ENCODE results near the gene FBXO42. TPM values are rescaled to one million over a fixed set of nuclear protein-coding genes. Genes with fewer than 3 reads are reported as not detected.

The FBXO42 gene
- total RNA-seq, 1 donor: 16.3 TPM

DNA sequence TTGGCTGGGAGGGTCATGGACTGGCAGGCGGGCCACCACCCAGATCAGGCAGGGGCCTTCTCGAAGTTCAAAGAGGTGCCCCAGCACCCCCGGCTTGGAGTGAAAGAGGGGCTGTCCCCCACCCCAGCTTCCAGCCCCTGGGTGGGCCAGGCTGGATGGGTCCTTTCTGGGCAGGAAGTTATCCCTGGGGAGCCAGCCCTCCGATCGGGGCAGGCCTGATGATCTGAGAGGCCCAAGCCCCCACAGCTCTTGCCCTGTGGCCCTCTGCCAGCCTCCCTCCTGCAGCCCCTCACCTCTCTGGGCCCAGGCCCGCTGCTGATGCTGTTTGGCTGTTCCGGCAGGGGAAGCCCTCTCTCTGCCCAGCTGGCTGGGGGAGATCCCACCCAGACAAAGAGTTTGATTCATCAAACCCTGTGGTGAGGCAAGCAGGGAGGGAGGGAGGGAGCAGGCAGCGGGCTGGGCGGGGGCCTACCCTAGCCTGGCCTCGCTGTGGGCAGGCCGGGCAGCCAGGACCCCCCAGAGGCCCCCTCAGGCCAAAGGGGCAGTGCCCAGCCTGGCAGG, 142.4 kb downstream of the FBXO42 start:
- Histone ChIP-seq H3K4me1 (ENCODE audit: insufficient read depth, low read length) (peaks cover 8% of the 10 kb centered on the region), H3K79me2 (ENCODE audit: insufficient read depth, low read length) (no peaks in the 10 kb centered on the region), H3K27me3 (ENCODE audit: insufficient read depth, low read length) (no peaks in the 10 kb centered on the region), H3K36me3 (ENCODE audit: insufficient read depth, low read length) (no peaks in the 10 kb centered on the region), H3K4me3 (ENCODE audit: insufficient read depth, low read length) (no peak overlapping the region), H3K9me3 (ENCODE audit: low read depth, low read length) (no peaks in the 10 kb centered on the region), H3K4me2 (ENCODE audit: insufficient read depth, low read length) (no peak overlapping the region), H3K27ac (ENCODE audit: low read depth, low read length) (no peak overlapping the region), H4K20me1 (ENCODE audit: insufficient read depth, low read length) (no peaks in the 10 kb centered on the region), H2AFZ (ENCODE audit: low read length) (no peak overlapping the region)
- TF ChIP-seq, protein P1, sequence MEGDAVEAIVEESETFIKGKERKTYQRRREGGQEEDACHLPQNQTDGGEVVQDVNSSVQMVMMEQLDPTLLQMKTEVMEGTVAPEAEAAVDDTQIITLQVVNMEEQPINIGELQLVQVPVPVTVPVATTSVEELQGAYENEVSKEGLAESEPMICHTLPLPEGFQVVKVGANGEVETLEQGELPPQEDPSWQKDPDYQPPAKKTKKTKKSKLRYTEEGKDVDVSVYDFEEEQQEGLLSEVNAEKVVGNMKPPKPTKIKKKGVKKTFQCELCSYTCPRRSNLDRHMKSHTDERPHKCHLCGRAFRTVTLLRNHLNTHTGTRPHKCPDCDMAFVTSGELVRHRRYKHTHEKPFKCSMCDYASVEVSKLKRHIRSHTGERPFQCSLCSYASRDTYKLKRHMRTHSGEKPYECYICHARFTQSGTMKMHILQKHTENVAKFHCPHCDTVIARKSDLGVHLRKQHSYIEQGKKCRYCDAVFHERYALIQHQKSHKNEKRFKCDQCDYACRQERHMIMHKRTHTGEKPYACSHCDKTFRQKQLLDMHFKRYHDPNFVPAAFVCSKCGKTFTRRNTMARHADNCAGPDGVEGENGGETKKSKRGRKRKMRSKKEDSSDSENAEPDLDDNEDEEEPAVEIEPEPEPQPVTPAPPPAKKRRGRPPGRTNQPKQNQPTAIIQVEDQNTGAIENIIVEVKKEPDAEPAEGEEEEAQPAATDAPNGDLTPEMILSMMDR (IDR thresholded peaks at IDR 0.05; ENCODE audit: extremely low read depth, low read depth, low read length): no peak
- peak; percentile 39 for DNase-seq (ENCODE audit: insufficient read length, low spot score, missing footprints)

DNA sequence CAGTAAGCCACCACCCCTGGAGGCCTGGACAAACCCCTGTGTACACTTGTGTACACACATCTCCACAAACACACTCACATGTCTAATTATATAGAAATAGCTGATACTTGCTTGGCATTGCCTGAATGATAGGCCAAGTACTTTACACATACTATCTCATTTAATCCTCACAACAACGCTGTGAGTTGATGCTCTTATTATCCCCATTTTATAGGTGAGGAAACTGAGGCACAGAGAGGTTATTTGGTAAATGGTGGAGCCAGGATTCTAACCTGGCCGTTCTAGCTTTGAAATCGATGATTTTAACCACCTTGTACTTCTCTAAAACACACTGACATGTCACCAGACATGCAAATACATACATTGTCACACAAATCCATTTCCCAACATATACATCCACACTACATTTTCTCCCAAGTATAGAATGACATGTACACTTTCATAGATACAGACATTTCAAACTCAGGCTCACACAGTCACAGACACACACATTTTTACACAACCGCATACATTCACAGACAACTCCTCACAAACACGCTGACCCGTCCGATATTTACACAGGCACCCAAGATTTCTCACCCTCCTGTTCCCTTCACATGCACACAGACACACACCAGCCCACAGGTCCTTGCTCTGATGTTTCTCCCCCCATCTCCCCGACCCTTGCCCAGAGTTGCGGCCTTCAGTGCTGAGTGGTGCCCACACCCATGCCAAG, 143.0 kb downstream of the FBXO42 start:
- Histone ChIP-seq H3K4me1 (ENCODE audit: insufficient read depth, low read length) (peaks cover 8% of the 10 kb centered on the region), H3K27ac (ENCODE audit: low read depth, low read length) (no peak overlapping the region), H3K27me3 (ENCODE audit: insufficient read depth, low read length) (no peaks in the 10 kb centered on the region), H2AFZ (ENCODE audit: low read length) (no peak overlapping the region), H3K4me3 (ENCODE audit: insufficient read depth, low read length) (no peak overlapping the region), H3K36me3 (ENCODE audit: insufficient read depth, low read length) (no peaks in the 10 kb centered on the region), H3K4me2 (ENCODE audit: insufficient read depth, low read length) (no peak overlapping the region), H3K9me3 (ENCODE audit: low read depth, low read length) (no peaks in the 10 kb centered on the region), H4K20me1 (ENCODE audit: insufficient read depth, low read length) (no peaks in the 10 kb centered on the region), H3K79me2 (ENCODE audit: insufficient read depth, low read length) (no peaks in the 10 kb centered on the region)
- no peak for DNase-seq (ENCODE audit: insufficient read length, low spot score, missing footprints)
- TF ChIP-seq, protein P1 (IDR thresholded peaks at IDR 0.05; ENCODE audit: extremely low read depth, low read depth, low read length): no peak

DNA sequence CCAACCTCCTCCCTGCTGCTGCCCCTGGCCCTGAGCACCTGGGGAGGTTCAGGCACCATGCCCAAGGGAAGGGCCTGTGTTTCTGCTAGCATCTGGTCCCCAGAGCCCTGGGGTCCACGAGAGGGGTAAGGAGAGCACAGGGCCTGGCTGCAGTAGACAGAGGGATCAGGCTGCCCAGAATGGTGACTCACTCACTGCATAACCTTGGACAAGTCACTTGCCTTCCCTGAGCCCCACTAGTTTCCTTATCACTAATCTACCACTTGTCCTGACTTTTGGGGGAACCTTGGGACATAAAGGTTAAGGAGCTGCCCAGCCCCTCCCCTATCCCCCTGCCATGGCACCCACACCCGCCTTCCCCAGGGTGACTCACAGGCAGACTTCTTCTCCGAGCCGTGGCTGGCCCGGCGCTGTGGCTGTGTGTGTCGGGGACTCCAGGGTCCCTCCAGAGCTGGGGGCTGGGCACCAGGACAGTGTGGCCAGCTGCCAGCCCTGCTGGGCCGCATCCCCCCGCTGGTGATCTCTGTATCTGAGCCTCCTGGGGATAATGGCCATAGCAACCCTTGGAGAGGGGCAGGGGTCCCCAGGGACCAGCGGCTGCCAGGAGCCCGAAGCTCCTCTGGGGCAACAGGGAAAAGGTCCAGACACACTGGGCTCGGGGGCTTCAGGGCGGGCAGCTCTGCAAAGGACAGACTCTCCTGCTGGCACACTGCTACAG, 143.9 kb downstream of the FBXO42 start:
- H3K79me2 ChIP-seq (ENCODE audit: insufficient read depth, low read length): no peaks in the 10 kb centered on the region
- no peaks in the 10 kb centered on the region for H3K9me3 ChIP-seq (ENCODE audit: low read depth, low read length)
- peak; percentile 88 for DNase-seq (ENCODE audit: insufficient read length, low spot score, missing footprints)
- H3K4me1 ChIP-seq (ENCODE audit: insufficient read depth, low read length): peaks cover 8% of the 10 kb centered on the region
- H3K4me2 ChIP-seq (ENCODE audit: insufficient read depth, low read length): no peak overlapping the region
- H4K20me1 ChIP-seq (ENCODE audit: insufficient read depth, low read length): no peaks in the 10 kb centered on the region
- TF ChIP-seq, protein P1 (IDR thresholded peaks at IDR 0.05; ENCODE audit: extremely low read depth, low read depth, low read length): no peak
- H3K27ac ChIP-seq (ENCODE audit: low read depth, low read length): no peak overlapping the region
- no peaks in the 10 kb centered on the region for H3K27me3 ChIP-seq (ENCODE audit: insufficient read depth, low read length)
- no peak overlapping the region for H2AFZ ChIP-seq (ENCODE audit: low read length)
- H3K4me3 ChIP-seq (ENCODE audit: insufficient read depth, low read length): no peak overlapping the region
- H3K36me3 ChIP-seq (ENCODE audit: insufficient read depth, low read length): no peaks in the 10 kb centered on the region
